Measurements from ENCODE around the gene CNTNAP4. TPM values are rescaled to one million over a fixed set of nuclear protein-coding genes. Genes with fewer than 3 reads are reported as not detected.

CNTNAP4 gene
- total RNA-seq, 1 donor from 2014 or later, result 1.2 TPM

- DNase-seq, result no peak
- no peaks in the 10 kb centered on the region for H3K36me3 Mint-ChIP-seq (ENCODE audit: unreplicated experiment)
- no peaks in the 10 kb centered on the region for H3K27me3 Mint-ChIP-seq (ENCODE audit: unreplicated experiment)
- H3K9me3 Mint-ChIP-seq (ENCODE audit: unreplicated experiment), result no peaks in the 10 kb centered on the region
- H3K4me1 Mint-ChIP-seq (ENCODE audit: low read depth, unreplicated experiment), result no peaks in the 10 kb centered on the region
- no peak for TF ChIP-seq CTCF (IDR thresholded peaks at IDR 0.05; ENCODE audit: partially characterized antibody, unreplicated experiment)
- H3K27ac Mint-ChIP-seq (ENCODE audit: unreplicated experiment), result no peak overlapping the region
- no peak overlapping the region for H3K4me3 Mint-ChIP-seq (ENCODE audit: unreplicated experiment)
Measured at GRCh38 chr16:76360404-76360803, 83.2 kb downstream of the CNTNAP4 start.

GRCh38 chr16:76370344-76370743 is 93.1 kb downstream of the CNTNAP4 start:
- Mint-ChIP-seq H3K36me3 (ENCODE audit: unreplicated experiment) (no peaks in the 10 kb centered on the region), H3K4me3 (ENCODE audit: unreplicated experiment) (no peak overlapping the region), H3K4me1 (ENCODE audit: low read depth, unreplicated experiment) (no peaks in the 10 kb centered on the region), H3K27me3 (ENCODE audit: unreplicated experiment) (no peaks in the 10 kb centered on the region), H3K9me3 (ENCODE audit: unreplicated experiment) (no peaks in the 10 kb centered on the region), H3K27ac (ENCODE audit: unreplicated experiment) (no peak overlapping the region)
- no peak for TF ChIP-seq CTCF (IDR thresholded peaks at IDR 0.05; ENCODE audit: partially characterized antibody, unreplicated experiment)
- no peak for DNase-seq

GRCh38 chr16:76371441-76371840 is 94.2 kb downstream of the CNTNAP4 start:
- no peak for TF ChIP-seq CTCF (IDR thresholded peaks at IDR 0.05; ENCODE audit: partially characterized antibody, unreplicated experiment)
- Mint-ChIP-seq H3K9me3 (ENCODE audit: unreplicated experiment) (no peaks in the 10 kb centered on the region), H3K27me3 (ENCODE audit: unreplicated experiment) (no peaks in the 10 kb centered on the region), H3K4me1 (ENCODE audit: low read depth, unreplicated experiment) (no peaks in the 10 kb centered on the region), H3K27ac (ENCODE audit: unreplicated experiment) (no peak overlapping the region), H3K4me3 (ENCODE audit: unreplicated experiment) (no peak overlapping the region), H3K36me3 (ENCODE audit: unreplicated experiment) (no peaks in the 10 kb centered on the region)
- DNase-seq, result no peak

GRCh38 chr16:76373998-76374397 is 96.8 kb downstream of the CNTNAP4 start:
- TF ChIP-seq CTCF (IDR thresholded peaks at IDR 0.05; ENCODE audit: partially characterized antibody, unreplicated experiment), result no peak
- Mint-ChIP-seq H3K4me1 (ENCODE audit: low read depth, unreplicated experiment) (no peaks in the 10 kb centered on the region), H3K27ac (ENCODE audit: unreplicated experiment) (no peak overlapping the region), H3K4me3 (ENCODE audit: unreplicated experiment) (no peak overlapping the region), H3K9me3 (ENCODE audit: unreplicated experiment) (no peaks in the 10 kb centered on the region), H3K36me3 (ENCODE audit: unreplicated experiment) (no peaks in the 10 kb centered on the region), H3K27me3 (ENCODE audit: unreplicated experiment) (no peaks in the 10 kb centered on the region)
- no peak for DNase-seq

- H3K4me3 Mint-ChIP-seq (ENCODE audit: unreplicated experiment), result no peak overlapping the region
- no peaks in the 10 kb centered on the region for H3K9me3 Mint-ChIP-seq (ENCODE audit: unreplicated experiment)
- H3K27ac Mint-ChIP-seq (ENCODE audit: unreplicated experiment), result no peak overlapping the region
- H3K27me3 Mint-ChIP-seq (ENCODE audit: unreplicated experiment), result no peaks in the 10 kb centered on the region
- no peaks in the 10 kb centered on the region for H3K36me3 Mint-ChIP-seq (ENCODE audit: unreplicated experiment)
- no peaks in the 10 kb centered on the region for H3K4me1 Mint-ChIP-seq (ENCODE audit: low read depth, unreplicated experiment)
- TF ChIP-seq CTCF (IDR thresholded peaks at IDR 0.05; ENCODE audit: partially characterized antibody, unreplicated experiment), result no peak
- DNase-seq, result no peak
Measured at GRCh38 chr16:76376988-76377387, 99.8 kb downstream of the CNTNAP4 start.

All from glutamatergic neuron (in vitro differentiated cells).